HT1080 (cell line): Measurements from ENCODE around the gene DNASE1L2. TPM values are rescaled to one million over a fixed set of nuclear protein-coding genes. Genes with fewer than 3 reads are reported as not detected.
"Not testable (repeated sequence)": the region's sequence is repeated elsewhere in the genome, so short reads cannot be mapped to it uniquely, and the experiment has no call there.

Source experiments
- DNase-seq: peaks from one replicate; pipeline ENCODE4 v3.0.0-alpha.2; 2015; ENCODE audit warnings: low read depth
- total RNA-seq: library from RNA; depleted of rRNA; stranded (reverse); fragments of >200 nt; shearing (Covaris generic); gene quantifications from 2 replicates; pipeline ENCODE4 v1.2.3, GENCODE V29; 2014

Gene DNASE1L2
- total RNA-seq, 1 experiment from 2014 or later = 3.7 TPM

- DNase-seq = no peak
Measured at GRCh38 chr16:2238150-2238837, 2.0 kb downstream of the DNASE1L2 start.

GRCh38 chr16:2238838-2239675 lies 2.8 kb downstream of the DNASE1L2 start:
- DNase-seq = no peak

DNA sequence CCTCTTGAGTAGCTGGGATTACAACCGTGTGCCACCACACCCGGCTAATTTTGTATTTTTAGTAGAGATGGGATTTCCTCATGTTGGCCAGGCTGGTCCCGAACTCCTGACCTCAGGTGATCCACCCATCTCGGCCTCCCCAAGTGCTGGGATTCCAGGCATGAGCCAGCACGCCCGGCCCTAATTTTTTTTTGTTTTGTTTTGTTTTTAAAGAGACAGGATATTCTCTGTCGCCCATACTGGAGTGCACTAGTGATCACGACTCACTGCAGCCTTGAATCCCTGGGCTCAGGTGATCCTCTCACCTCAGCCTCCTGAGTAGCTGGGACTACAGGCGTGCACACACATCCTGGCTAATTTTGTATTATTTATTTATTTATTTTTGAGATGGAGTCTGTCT lies 4.1 kb downstream of the DNASE1L2 start:
- not testable (repeated sequence) for DNase-seq

GRCh38 chr16:2242598-2242997 lies 6.4 kb downstream of the DNASE1L2 start:
- DNase-seq = no peak

- no peak for DNase-seq
Measured at GRCh38 chr16:2243031-2243528, 6.8 kb downstream of the DNASE1L2 start.

DNA sequence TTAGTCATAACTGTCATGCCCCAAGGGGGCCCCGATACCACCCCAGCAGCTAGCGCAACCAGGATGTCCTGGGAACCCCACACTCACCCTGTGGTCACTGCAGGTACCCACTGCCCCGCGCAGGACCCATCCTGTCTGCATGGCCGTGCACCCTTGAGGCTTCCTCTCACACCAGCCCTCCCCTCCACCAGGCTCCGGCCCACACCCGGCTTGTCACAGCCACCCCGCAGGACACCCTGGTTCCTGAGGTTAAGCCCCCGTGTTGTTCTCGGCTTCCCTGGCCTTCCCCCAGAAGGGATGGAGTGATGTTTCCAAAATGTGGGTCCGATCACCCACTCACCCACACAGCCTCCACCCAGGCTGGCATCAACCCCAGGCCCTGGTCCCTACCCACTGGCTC lies 7.5 kb downstream of the DNASE1L2 start:
- no peak for DNase-seq

- DNase-seq = no peak
Measured at GRCh38 chr16:2244301-2244700, 8.1 kb downstream of the DNASE1L2 start.

GRCh38 chr16:2244926-2245795 lies 8.9 kb downstream of the DNASE1L2 start:
- DNase-seq = no peak

DNA sequence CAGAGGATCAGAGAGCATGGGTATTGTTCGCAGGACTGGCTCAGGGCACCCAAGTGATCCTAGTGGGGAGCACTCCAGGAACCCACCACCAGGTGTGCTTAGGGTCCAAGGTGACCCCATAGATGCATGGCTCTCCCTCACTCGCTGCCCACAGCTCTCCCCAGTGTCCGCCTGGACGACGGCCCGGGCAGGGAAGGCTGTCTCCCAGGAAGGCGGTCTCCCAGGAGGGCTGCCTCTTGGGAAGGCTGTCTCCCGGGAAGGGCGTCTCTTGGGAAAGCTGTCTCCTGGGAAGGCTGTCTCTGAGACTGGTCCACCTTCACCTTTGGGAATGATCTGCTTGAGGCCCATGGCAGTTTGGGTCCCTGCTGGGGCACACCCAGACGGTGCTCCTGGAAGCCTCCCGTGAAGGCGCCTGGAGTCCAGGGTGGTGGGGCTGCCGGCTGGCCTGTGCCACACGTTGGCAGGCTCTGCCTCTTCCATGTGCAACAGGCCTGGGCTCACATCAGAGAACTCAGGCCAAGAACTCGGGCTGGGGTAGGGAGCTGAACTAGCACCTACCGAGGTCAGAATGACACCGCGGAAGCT lies 10.1 kb downstream of the DNASE1L2 start:
- DNase-seq = no peak

DNA sequence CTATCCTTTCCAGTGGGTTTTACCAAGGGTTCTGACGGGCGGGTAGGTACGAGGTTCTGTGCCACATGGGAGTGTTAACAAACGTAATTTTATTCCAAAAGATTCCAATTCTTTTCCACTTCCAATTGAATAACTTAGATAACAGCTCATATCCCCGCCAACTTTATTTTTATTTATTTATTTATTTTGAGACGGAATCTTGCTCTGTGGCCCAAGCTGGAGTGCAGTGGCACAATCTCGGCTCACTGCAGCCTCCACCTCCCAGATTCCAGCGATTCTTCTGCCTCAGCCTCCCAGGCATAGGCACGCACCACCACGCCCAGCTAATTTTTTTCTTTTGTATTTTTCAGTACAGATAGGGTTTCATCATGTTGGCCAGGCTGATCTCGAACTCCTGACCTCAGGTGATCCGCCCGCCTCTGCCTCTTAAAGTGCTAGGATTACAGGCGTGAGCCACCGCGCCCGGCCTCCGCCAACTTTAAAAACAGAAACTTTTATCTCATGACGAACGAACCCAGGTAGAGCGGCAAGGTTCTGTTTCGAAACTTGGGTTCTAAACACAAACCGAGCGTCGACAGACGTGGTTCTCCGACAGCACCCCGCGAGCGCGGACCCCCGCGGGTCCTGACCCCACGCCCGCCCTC lies 14.5 kb downstream of the DNASE1L2 start:
- peak; percentile 55 for DNase-seq

- DNase-seq = peak; percentile 96
Measured at GRCh38 chr16:2251296-2252111, 15.3 kb downstream of the DNASE1L2 start, which contains the start of gene ECI1. Gene ECI1, minus strand, starts transcription at chr16:2251587. Its CDS starts 21 bp downstream, at chr16:2251566.

DNA sequence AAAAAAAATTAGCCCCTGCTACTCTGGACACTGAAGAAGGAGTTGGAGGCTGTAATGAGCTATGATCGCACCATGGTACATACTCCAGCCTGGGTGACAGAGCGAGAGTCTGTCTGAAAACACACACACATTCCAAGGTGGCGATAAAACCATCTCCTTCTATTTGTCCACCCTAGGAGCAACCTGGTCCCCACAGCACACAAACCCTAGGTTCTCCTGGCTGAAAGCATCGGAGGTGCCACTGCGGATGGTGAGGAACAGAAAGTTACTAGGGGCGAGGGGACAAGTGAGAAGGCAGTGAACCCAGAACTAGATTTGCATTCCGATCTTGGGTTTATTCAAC lies 16.5 kb downstream of the DNASE1L2 start:
- no peak for DNase-seq

DNA sequence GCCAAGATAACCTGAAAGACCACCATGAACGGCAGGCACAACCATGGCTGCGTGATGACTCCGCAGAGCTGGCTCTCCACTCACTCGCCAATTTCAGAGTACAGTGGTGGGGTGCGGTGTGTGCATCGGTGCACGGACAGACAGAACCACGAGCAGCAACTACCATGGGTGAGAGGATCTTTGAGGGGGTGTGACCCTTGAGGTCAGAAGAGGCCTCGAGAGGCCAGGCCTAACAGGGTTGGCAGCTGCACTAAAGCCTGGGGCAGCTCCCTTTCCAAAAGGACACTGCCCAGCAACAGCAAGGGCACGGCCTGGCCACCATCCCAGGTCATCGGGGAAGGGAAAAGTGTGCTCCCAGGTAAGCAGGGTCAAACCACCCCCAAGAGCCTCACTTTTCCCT lies 17.0 kb downstream of the DNASE1L2 start:
- no peak for DNase-seq

- DNase-seq = no peak
Measured at GRCh38 chr16:2256531-2257140, 20.4 kb downstream of the DNASE1L2 start.

DNA sequence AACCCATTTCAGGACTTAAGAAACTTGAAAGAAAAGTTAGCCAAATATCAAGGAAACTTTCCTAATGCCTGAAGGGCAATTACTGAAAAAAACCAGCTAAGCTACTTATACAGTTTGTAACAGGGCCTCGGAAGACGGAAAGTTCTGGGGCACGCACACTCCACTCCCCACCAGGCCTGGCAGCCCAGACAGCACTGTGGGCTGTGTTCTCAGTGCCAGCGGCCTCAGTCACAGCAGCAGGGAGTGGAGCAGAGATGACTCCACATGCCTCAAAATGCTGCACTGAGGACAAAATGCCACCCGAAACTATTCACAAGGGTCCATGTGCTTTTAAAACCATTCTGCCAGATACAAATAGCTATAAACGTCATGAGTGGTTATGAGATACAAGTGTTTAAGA lies 21.5 kb downstream of the DNASE1L2 start:
- DNase-seq = no peak

- not testable (repeated sequence) for DNase-seq
Measured at GRCh38 chr16:2258530-2258929, 22.3 kb downstream of the DNASE1L2 start.

DNA sequence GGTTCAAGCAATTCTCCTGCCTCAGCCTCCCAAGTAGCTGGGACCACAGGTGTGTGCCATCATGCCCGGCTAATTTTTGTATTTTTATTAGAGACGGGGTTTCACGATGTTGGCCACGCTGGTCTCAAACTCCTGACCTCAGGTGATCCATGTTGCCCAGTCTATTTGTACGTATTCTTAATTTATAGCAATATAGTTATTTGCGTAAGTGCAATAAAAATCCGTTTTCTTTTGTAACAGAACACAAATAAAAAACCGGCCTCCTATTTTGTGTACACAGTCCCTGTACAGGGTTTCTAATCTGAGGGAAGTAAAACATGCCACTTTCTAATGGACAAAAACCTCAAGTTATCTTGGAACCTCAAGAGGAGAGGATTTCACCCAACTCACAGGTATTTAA lies 24.0 kb downstream of the DNASE1L2 start:
- DNase-seq = no peak

- not testable (repeated sequence) for DNase-seq
Measured at GRCh38 chr16:2263026-2263425, 26.8 kb downstream of the DNASE1L2 start.

DNA sequence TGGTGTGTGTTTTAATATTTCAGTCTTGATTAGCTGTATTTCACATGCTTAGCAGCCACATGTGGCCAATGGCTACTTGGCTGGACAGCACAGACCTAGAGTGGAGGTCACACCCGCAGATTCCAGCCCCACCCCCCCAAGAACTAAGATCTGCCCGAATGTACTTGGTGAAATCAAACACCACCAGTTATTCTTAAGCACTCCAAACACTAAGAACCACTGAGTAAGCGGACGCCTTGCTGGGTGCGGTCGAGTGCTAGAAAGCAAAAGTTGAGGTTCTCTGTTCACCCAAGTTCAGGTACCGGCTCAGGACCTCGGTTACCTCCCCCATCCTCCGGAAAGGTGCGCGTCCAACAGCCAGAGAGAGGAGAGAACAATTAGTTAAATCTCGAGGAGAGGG lies 30.6 kb downstream of the DNASE1L2 start:
- DNase-seq = peak; percentile 13
